CD4-positive, alpha-beta T cell treated with Interleukin-6 for 4 hours (primary cell): ENCODE results near the gene TAF11L7.
"Not testable (repeated sequence)": the region's sequence is repeated elsewhere in the genome, so short reads cannot be mapped to it uniquely, and the experiment has no call there.

ENCODE experiments used
- DNase-seq: peaks from one replicate; pipeline ENCODE4 v3.0.0-alpha.2; 2020; ENCODE audit warnings: mixed read lengths

The TAF11L7 gene

GRCh38 chr5:17585658-17586057 lies at the start of gene TAF11L7:
TAF11L7 (minus strand) TSS chr5:17585758.
- DNase-seq: not testable (repeated sequence)

DNA sequence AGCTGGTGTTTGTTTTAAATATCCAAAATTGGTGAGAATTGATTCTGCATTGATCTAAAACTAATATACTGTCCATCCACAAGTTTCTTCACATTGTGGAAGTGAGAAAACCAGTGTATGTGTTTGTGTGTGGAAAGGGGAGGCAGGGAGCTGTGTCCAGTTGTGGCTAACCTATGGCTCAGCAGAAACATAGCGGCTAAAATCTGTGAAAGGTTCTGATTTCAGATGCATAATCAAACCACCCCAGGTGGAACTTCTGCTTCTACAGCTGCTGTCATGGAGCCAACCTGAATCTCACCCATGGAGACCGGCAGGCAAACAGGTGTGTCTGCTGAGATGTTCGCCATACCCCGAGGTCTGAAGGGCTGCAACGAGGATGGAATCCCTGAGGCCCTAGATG lies 48.6 kb upstream of the TAF11L7 start, which contains the start of gene TAF11L14:
TAF11L14 (plus strand) TSS at position 301 of the 400 bp plus-strand sequence.
- DNase-seq: no peak

DNA sequence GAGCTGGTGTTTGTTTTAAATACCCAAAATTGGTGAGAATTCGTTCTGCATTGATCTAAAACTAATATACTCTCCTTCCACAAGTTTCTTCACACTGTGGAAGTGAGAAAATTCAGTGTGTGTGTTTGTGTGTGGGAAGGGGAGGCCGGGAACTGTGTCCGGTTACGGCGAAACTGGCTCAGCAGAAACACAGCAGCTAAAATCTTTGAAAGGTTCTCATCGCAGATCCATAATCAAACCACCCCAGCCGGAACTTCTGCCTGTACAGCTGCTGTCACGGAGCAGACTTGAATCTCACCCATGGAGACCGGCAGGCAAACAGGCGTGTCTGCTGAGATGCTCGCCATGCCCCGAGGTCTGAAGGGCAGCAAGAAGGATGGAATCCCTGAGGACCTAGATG lies 46.2 kb upstream of the TAF11L7 start, which contains the start of gene TAF11L13:
TAF11L13 (plus strand) TSS at position 301 of the 400 bp plus-strand sequence.
- not testable (repeated sequence) for DNase-seq

- no peak for DNase-seq
These were observed 40.1 kb upstream of the TAF11L7 start for GRCh38 chr5:17625686-17626085.

DNA sequence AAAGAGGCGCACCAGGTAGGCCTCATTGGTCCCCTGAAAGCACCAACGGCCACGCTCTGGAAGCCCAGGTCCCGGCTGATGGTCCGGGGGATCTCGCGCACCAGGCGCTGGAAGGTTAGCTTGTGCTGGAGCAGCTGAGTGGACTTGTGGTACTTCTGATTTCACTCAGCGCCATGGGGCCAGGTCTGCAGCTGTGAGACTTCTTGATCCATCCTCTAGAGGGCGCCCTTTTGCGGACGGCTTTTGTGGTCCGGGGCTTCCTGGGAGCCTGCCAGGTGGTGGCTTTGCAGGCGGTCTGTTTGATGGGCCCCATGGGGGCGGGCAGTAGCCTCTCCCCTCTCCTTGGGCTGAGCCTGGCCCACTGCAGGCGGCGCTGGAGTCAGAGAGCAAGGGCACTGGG lies 35.1 kb upstream of the TAF11L7 start:
- no peak for DNase-seq

- no peak for DNase-seq
These were observed 33.8 kb upstream of the TAF11L7 start for GRCh38 chr5:17619354-17619753.

DNA sequence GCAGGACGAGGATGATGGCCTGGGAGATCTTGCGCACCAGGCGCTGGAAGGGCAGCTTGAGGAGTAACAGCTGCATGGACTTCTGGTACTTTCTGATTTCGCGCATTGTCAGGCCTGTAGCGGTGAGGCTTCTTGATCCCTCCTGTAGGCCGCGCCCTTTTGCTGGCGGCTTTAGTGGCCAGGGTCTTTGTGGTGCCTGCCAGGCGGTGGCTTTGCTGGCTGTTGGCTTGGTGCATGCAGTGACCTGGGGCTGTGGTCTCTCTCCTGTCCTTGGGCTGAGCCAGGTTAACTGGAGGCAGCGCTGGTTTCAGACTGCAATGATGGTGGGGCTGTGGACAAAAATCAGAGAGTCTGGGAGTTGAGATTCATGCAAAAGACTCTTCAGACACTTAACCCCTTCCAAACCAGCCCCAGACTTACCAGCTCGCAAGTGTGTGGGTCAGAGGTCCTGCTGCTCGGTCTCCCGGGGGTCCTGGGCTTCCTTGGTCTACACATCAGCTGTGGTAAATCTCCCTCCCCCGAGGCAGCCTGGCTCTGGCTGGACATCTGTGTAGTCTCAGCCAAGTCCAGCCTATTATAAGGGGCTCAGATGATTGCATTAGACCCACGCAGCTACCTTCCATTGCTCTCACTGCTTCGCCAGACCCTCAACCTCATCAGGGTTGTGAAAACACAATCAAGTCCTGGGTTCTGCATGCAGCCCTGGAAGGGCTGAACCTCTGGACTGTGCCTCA lies 29.5 kb upstream of the TAF11L7 start:
- DNase-seq: no peak

GRCh38 chr5:17610092-17610491 lies 24.5 kb upstream of the TAF11L7 start, which contains the start of gene TAF11L12:
TAF11L12 (plus strand) TSS chr5:17610392.
- DNase-seq: not testable (repeated sequence)

DNA sequence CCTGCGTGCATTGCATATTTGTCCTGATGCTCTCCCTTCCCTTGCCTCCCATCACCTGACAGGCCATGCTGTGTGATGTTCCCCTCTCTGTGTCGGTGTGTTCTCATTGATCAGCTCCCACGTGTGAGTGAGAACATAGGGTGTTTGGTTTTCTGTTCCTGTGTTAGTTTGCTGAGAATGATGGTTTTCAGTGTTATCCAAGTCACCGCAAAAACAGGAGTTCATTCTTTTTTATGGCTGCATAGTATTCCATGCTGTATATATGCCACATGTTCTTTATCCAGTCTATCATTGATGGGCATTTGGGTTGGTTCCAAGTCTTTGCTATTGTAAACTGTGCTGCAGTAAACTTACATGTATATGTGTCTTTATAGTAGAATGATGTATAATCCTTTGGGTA lies 21.9 kb upstream of the TAF11L7 start:
- DNase-seq: not testable (repeated sequence)

GRCh38 chr5:17604951-17605350 lies 19.4 kb upstream of the TAF11L7 start:
- no peak for DNase-seq

DNA sequence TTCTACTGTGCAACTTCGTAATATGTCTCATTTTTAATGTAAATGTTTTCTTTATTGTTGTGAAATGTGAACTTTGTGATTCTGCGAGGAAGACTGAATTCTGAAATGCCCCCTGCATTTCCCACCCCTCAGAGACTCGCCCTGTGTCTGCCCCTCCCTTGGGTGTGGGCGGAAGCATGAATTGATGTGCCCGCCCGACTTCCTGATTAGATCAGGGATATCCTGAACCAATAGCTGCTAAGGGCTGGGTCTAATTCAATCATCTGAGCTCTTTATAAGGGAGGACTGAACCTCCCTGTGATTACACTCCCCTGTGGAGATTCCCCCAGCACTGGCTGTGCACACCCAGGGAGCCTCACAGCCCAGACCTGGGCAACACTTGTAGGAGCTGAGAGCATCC lies 18.3 kb upstream of the TAF11L7 start, which contains the start of gene TAF11L11:
TAF11L11 (plus strand) TSS at position 304 of the 400 bp plus-strand sequence.
- DNase-seq: not testable (repeated sequence)

DNA sequence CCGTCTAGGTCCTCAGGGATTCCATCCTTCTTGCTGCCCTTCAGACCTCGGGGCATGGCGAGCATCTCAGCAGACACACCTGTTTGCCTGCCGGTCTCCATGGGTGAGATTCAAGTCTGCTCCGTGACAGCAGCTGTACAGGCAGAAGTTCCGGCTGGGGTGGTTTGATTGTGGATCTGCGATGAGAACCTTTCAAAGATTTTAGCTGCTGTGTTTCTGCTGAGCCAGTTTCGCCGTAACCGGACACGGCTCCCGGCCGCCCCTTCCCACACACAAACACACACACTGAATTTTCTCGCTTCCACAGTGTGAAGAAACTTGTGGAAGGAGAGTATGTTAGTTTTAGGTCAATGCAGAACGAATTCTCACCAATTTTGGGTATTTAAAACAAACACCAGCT lies 12.2 kb upstream of the TAF11L7 start, which contains the start of gene TAF11L10:
TAF11L10 (minus strand) TSS at position 101 of the 400 bp plus-strand sequence.
- DNase-seq: not testable (repeated sequence)

DNA sequence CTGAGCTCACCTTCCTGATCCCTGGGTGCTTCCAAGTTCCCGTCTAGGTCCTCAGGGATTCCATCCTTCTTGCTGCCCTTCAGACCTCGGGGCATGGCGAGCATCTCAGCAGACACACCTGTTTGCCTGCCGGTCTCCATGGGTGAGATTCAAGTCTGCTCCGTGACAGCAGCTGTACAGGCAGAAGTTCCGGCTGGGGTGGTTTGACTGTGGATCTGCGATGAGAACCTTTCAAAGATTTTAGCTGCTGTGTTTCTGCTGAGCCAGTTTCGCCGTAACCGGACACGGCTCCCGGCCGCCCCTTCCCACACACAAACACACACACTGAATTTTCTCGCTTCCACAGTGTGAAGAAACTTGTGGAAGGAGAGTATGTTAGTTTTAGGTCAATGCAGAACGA lies 8.7 kb upstream of the TAF11L7 start, which contains the start of gene TAF11L9:
TAF11L9 (minus strand) TSS at position 140 of the 400 bp plus-strand sequence.
- DNase-seq: not testable (repeated sequence)

DNA sequence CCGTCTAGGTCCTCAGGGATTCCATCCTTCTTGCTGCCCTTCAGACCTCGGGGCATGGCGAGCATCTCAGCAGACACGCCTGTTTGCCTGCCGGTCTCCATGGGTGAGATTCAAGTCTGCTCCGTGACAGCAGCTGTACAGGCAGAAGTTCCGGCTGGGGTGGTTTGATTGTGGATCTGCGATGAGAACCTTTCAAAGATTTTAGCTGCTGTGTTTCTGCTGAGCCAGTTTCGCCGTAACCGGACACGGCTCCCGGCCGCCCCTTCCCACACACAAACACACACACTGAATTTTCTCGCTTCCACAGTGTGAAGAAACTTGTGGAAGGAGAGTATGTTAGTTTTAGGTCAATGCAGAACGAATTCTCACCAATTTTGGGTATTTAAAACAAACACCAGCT lies 5.3 kb upstream of the TAF11L7 start, which contains the start of gene TAF11L8:
TAF11L8 (minus strand) TSS at position 101 of the 400 bp plus-strand sequence.
- DNase-seq: not testable (repeated sequence)
